ENCODE results near the gene PRKCG. TPM values are rescaled to one million over a fixed set of nuclear protein-coding genes. Genes with fewer than 3 reads are reported as not detected.

The PRKCG gene
- total RNA-seq, 4 donors from 2014 or later: not detected

DNA sequence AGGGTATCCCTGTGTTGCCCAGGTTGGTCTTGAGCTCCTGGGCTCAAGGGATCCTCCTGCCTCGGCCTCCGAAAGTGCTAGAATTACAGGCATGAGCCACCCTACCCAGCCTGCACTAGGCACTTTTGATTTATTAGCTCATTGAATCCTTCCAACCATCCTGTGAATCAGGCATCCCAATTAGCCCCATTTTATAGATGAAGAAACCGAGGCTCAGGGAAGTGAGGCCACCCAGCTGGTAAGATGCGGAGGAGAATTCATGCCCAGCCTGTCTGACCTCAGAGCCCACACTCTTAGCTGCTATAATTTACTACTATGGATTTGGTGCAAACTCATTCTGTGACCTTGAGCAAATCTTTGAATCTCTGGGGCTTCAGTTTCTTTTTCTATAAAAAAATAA lies 62.9 kb downstream of the PRKCG start:
- TF ChIP-seq, protein P1, sequence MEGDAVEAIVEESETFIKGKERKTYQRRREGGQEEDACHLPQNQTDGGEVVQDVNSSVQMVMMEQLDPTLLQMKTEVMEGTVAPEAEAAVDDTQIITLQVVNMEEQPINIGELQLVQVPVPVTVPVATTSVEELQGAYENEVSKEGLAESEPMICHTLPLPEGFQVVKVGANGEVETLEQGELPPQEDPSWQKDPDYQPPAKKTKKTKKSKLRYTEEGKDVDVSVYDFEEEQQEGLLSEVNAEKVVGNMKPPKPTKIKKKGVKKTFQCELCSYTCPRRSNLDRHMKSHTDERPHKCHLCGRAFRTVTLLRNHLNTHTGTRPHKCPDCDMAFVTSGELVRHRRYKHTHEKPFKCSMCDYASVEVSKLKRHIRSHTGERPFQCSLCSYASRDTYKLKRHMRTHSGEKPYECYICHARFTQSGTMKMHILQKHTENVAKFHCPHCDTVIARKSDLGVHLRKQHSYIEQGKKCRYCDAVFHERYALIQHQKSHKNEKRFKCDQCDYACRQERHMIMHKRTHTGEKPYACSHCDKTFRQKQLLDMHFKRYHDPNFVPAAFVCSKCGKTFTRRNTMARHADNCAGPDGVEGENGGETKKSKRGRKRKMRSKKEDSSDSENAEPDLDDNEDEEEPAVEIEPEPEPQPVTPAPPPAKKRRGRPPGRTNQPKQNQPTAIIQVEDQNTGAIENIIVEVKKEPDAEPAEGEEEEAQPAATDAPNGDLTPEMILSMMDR (IDR thresholded peaks at IDR 0.05; ENCODE audit: low read depth): no peak

DNA sequence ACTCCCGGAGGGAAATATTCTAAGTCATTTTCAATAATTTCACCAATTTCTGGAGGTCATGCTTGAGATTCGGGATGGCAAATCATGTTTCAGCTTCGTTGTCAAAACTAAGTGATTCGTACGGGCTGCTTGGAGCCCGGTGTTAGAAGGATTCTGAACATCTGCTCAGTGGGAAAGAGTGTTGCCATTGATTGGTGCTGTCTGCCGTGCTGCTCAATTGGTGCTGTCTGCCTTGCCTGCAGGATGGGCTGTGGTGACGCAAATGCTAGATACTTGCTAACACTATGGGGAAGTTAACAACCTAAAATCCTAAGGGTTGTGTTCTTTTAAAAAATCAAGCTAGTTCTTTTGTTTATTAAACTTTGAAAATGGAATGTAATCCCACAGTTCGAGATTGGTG lies 63.4 kb downstream of the PRKCG start:
- TF ChIP-seq, protein P1 (IDR thresholded peaks at IDR 0.05; ENCODE audit: low read depth): no peak

DNA sequence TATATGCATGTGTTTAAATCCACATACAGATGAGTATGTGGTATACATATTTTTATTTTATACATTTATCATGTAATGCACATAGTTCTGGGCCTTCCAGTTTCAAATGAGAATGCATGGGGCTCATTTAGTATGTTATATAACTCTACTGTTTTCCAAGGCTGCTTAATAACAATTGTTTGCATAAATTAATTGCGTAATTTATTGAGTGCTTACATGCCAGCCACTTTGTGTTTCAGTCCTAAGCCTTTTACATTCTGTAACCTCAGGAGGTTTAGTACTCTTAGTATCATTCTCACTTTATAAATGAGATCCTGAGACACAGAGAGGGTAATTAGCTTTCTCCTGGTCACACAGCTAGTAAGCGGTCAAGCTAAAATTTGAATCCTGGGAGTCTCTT lies 64.0 kb downstream of the PRKCG start:
- TF ChIP-seq, protein P1 (IDR thresholded peaks at IDR 0.05; ENCODE audit: low read depth): no peak

DNA sequence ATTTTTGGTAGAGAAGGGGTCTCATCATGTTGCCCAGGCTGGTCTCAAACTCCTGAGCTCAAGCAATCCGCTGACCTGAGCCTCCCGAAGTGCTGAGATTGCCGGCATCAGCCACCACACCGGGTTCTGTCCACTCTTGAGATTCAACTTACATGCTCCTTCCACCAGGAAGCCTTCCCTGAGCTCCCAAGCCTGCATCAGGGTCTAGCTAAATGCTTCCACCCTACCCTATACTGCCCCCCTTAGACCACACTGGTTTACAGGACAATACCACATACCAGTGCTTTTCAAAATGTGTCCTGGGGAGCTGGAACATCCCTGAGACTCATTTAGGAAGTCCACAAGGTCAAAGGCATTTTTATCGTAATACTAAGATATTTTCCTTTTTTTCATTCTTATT lies 65.6 kb downstream of the PRKCG start:
- TF ChIP-seq, protein P1 (IDR thresholded peaks at IDR 0.05; ENCODE audit: low read depth): no peak

DNA sequence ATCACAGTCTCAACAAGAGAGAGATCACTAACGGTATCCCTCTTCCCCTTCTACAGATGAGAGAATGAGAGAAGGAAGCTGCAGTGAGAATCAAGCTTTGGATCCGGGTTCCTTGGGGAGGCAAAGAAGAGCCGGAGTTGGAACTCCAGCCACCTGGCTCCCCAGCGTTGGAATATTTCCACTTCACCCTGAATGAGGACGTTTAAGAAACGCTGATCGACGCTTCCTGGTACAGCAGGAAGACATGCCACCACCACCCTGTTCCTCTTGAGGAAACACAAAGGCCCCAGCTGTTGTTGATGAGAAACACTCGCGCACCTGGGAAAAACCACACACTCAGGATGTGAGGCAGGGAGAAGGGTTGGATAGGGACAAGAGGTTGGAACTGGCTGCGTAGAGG lies 69.4 kb downstream of the PRKCG start:
- TF ChIP-seq, protein P1 (IDR thresholded peaks at IDR 0.05; ENCODE audit: low read depth): no peak

DNA sequence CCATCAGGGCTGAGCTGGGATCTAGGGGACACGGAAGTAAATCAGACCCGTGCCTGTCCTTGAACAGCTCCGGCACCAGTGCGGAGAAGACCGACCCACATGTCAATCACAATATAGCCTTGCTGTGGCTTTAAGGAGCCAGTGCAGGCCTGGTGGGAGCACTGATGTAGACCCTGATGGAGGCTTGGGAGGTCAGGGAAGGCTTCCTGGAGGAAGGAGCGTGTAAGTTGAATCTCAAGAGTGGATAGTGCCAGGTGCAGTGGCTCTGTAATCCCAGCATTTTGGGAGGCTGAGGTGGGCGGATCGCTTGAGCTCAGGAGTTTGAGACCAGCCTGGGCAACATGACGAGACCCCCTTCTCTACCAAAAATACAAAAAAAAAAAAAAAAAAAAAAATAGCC lies 70.0 kb downstream of the PRKCG start:
- TF ChIP-seq, protein P1 (IDR thresholded peaks at IDR 0.05; ENCODE audit: low read depth): no peak

DNA sequence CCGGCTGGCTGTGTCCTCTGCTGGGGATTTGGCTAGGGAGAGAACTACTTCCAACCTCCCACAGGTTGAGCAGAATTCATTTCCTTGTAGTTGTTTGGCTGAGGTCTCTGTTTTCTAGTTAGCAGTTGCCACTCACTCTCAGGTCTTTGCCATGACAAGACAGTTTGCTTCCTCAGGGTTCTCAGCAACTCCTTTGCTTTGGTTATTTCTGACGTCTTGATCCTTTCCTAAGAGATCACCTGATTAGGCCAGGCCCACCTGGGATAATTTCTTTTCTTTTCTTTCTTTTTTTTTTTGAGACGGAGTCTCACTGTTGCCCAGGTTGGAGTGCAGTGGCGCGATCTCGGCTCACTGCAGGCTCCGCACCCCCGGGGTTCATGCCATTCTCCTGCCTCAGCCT lies 71.4 kb downstream of the PRKCG start:
- TF ChIP-seq, protein P1 (IDR thresholded peaks at IDR 0.05; ENCODE audit: low read depth): no peak

Other genes with a start within 250 kb of the PRKCG start
- 1 to 10 TPM in 1 of 4 donors, under 1 TPM in 3; 0.49 to 1.7 (median 0.91) TPM for gene NLRP12, start 57.9 kb upstream of the PRKCG start, total RNA-seq
- 10 to 100 TPM; 29.9 to 37.9 (median 34.7) TPM for gene MYADM, start 14.3 kb upstream of the PRKCG start, total RNA-seq
- not detected for gene CACNG7, start 27.1 kb downstream of the PRKCG start, total RNA-seq
- under 1 TPM in 1 of 4 donors, not detected in 3; under 0.01 TPM for gene CACNG8, start 80.7 kb downstream of the PRKCG start, total RNA-seq
- not detected for gene CACNG6, start 109.4 kb downstream of the PRKCG start, total RNA-seq
- gene VSTM1, start 181.7 kb downstream of the PRKCG start, total RNA-seq: not detected
- gene TARM1, start 199.2 kb downstream of the PRKCG start, total RNA-seq: not detected
- gene OSCAR, start 218.6 kb downstream of the PRKCG start, total RNA-seq: 10 to 100 TPM in 1 of 4 donors, 1 to 10 TPM in 2, under 1 TPM in 1; 0.75 to 21.9 (median 2.4) TPM
- gene NDUFA3, start 220.7 kb downstream of the PRKCG start, total RNA-seq: 10 to 100 TPM in 3 of 4 donors, 1 to 10 TPM in 1; 9.5 to 89.8 (median 21.8) TPM
- gene TFPT, start 233.5 kb downstream of the PRKCG start, total RNA-seq: 10 to 100 TPM in 3 of 4 donors, 1 to 10 TPM in 1; 5.7 to 23.6 (median 16.6) TPM
- 10 to 100 TPM; 26.6 to 43.6 (median 36.9) TPM for gene PRPF31, start 233.6 kb downstream of the PRKCG start, total RNA-seq